Esophagus squamous epithelium (tissue), 4 donors: ENCODE results near the gene RFPL4AL1.
"Not testable (repeated sequence)": the region's sequence is repeated elsewhere in the genome, so short reads cannot be mapped to it uniquely, and the experiment has no call there.

Experiments
- POLR2A ChIP-seq, 4 donors: fragments of 450-650 bp; IDR thresholded peaks; one replicate each; pipeline ENCODE4 v1.6.1; 2017; ENCODE audit warnings: antibody characterized with exemption in 4 of 4, mild to moderate bottlenecking in 4 of 4, moderate library complexity in 3 of 4
- TF ChIP-seq, protein P1 (sequence below), 6 experiments: fragments of 450-650 bp in 4 of 6; fragments of 200-600 bp in 2 of 6; sonication (generic) in 2 of 6; IDR thresholded peaks; one replicate each; pipeline ENCODE4 v1.5.1; 2016 to 2019; ENCODE audit warnings: antibody characterized with exemption in 6 of 6, mild to moderate bottlenecking in 4 of 6, moderate library complexity in 4 of 6

GRCh38 chr19:55756808-55757207, 12.1 kb upstream of the RFPL4AL1 start:
- TF ChIP-seq, protein P1, sequence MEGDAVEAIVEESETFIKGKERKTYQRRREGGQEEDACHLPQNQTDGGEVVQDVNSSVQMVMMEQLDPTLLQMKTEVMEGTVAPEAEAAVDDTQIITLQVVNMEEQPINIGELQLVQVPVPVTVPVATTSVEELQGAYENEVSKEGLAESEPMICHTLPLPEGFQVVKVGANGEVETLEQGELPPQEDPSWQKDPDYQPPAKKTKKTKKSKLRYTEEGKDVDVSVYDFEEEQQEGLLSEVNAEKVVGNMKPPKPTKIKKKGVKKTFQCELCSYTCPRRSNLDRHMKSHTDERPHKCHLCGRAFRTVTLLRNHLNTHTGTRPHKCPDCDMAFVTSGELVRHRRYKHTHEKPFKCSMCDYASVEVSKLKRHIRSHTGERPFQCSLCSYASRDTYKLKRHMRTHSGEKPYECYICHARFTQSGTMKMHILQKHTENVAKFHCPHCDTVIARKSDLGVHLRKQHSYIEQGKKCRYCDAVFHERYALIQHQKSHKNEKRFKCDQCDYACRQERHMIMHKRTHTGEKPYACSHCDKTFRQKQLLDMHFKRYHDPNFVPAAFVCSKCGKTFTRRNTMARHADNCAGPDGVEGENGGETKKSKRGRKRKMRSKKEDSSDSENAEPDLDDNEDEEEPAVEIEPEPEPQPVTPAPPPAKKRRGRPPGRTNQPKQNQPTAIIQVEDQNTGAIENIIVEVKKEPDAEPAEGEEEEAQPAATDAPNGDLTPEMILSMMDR (IDR thresholded peaks at IDR 0.05), result not testable (repeated sequence)
- not testable (repeated sequence) for TF ChIP-seq POLR2A (IDR thresholded peaks at IDR 0.05)
